Measurements from ENCODE around the gene CORO2B. TPM values are rescaled to one million over a fixed set of nuclear protein-coding genes. Genes with fewer than 3 reads are reported as not detected.

Gene CORO2B
- total and polyA plus RNA-seq, 2 of the 4 experiments (the other 2 are of a cell fraction): 9.3 to 39.3 TPM

DNA sequence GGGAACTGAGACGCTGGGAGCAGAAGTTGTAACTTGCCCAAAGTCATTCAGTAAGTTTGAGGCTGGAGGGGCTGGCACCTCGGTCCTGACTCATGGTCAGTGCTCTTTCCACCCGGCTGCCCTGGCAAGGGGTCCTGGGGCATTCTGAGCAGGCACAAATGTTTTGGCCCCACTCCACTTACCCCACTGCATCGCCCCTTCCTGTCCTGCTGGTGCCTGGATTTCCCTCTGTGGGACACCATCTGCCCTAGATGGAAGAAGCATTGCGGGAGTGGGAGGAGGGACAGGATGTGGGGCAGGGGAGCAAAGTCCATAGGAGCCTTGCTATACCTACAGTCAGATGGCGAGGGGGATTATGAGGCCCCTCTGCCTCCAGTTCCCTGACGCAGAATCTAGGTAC lies 4.5 kb downstream of the CORO2B start:
- ChIA-PET CTCF (no interaction called here), POLR2A (ENCODE audit: unreplicated experiment) (no interaction called here)
- in situ Hi-C loops (cut with MboI; ENCODE audit: low sequenced_read_pairs) (no loop called here), intact Hi-C loops (cut with micrococcal nuclease) (no loop called here), dilution Hi-C loops (cut with HindIII; ENCODE audit: low sequenced_read_pairs, unreplicated experiment) (no loop called here)
- Histone ChIP-seq H4K20me1 (ENCODE audit: insufficient read depth, low read length) (no peaks in the 10 kb centered on the region), H2BK15ac (ENCODE audit: low read depth, low read length) (no peak overlapping the region), H2AK9ac (replicated peaks; ENCODE audit: low read depth, low read length, poor library complexity) (peak overlapping the region; percentile 25), H3K9me1 (ENCODE audit: insufficient read depth, low read length) (peaks cover 19% of the 10 kb centered on the region), H3K23ac (ENCODE audit: low read depth, low read length) (no peak overlapping the region), H3K4me1 (ENCODE audit: control insufficient read depth, insufficient read depth, low read length) (peaks cover 24% of the 10 kb centered on the region), H3K27ac (ENCODE audit: insufficient read depth, low read length) (no peak overlapping the region), H3K79me1 (ENCODE audit: low read depth in 1 of 2, low read length in 2 of 2) (peaks cover 18 to 80% of the 10 kb centered on the region in 2 experiments), H3K36me3 (ENCODE audit: control insufficient read depth, insufficient read depth, low read length) (no peaks in the 10 kb centered on the region), H2BK5ac (ENCODE audit: low read depth, low read length, poor library complexity, severe bottlenecking) (no peak overlapping the region), H2BK120ac (ENCODE audit: low read depth, low read length) (no peak overlapping the region), H3K9ac (ENCODE audit: low read depth, low read length) (no peak overlapping the region), H2AFZ (replicated peaks; ENCODE audit: low read length, poor library complexity) (no peak overlapping the region), H3K27me3 (ENCODE audit: control insufficient read depth, insufficient read depth, low read length) (no peaks in the 10 kb centered on the region), H3K9me3 (ENCODE audit: control insufficient read depth, insufficient read depth, low read length) (no peaks in the 10 kb centered on the region), H4K8ac (ENCODE audit: low read depth in 2 of 2, low read length in 2 of 2) (0 out of 4 replicates have a peak overlapping the region, but pooled peaks of 1 of the 2 experiments have one; percentile 4), H4K5ac (ENCODE audit: low read depth, low read length) (no peak overlapping the region), H3K4ac (ENCODE audit: low read depth, low read length) (peak overlapping the region; percentile 58), H3K56ac (ENCODE audit: extremely low read depth, insufficient read depth, low read length) (no peak overlapping the region), H3K14ac (replicated peaks; ENCODE audit: low read depth, low read length) (no peak overlapping the region), H2AK5ac (ENCODE audit: low read depth, low read length) (peak overlapping the region; percentile 45), H3K4me2 (ENCODE audit: low read depth, low read length) (no peak overlapping the region), H3K4me3 (ENCODE audit: insufficient read depth, low read depth, low read length) (no peak overlapping the region), H2BK20ac (ENCODE audit: low read depth, low read length) (no peak overlapping the region; the same call in 1 of the 2 replicates), H4K91ac (ENCODE audit: insufficient read depth, low read depth, low read length) (0 out of 2 replicates have a peak overlapping the region, but pooled peaks have one; percentile 19), H3K18ac (ENCODE audit: low read depth, low read length) (no peak overlapping the region)
- ATAC-seq (ENCODE audit: low read depth) (no peak), DNase-seq (no peak)
- WGBS, 2 experiments (ENCODE audit: extremely low coverage in 2 of 2, insufficient read length in 1 of 2): no CpG with 5 or more reads among the region's 7 CpGs
- TF ChIP-seq, protein P1, sequence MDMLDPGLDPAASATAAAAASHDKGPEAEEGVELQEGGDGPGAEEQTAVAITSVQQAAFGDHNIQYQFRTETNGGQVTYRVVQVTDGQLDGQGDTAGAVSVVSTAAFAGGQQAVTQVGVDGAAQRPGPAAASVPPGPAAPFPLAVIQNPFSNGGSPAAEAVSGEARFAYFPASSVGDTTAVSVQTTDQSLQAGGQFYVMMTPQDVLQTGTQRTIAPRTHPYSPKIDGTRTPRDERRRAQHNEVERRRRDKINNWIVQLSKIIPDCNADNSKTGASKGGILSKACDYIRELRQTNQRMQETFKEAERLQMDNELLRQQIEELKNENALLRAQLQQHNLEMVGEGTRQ (IDR thresholded peaks at IDR 0.05; ENCODE audit: low read depth, low read length): no peak
- TF ChIP-seq FOS (IDR thresholded peaks at IDR 0.05; ENCODE audit: low read depth, low read length) (no peak), BHLHE40 (IDR thresholded peaks at IDR 0.05; ENCODE audit: low read depth, low read length) (no peak), CHD1 (IDR thresholded peaks at IDR 0.05; ENCODE audit: low read depth, low read length) (no peak), CTCF (conservative IDR thresholded peaks at IDR 0.05; ENCODE audit: low read depth, low read length) (no peak), MAZ (IDR thresholded peaks at IDR 0.05; ENCODE audit: borderline replicate concordance, low read depth, low read length) (no peak), RAD21 (IDR thresholded peaks at IDR 0.05; ENCODE audit: low read length) (no peak), POLR2A (IDR thresholded peaks at IDR 0.05; ENCODE audit: low read depth, low read length) (no peak), RCOR1 (IDR thresholded peaks at IDR 0.05; ENCODE audit: insufficient replicate concordance, low read length) (no peak), RFX5 (IDR thresholded peaks at IDR 0.05; ENCODE audit: low read depth, low read length) (no peak), CEBPB (IDR thresholded peaks at IDR 0.05; ENCODE audit: low read depth, low read length) (no peak), MXI1 (IDR thresholded peaks at IDR 0.05; ENCODE audit: borderline replicate concordance, low read depth, low read length) (no peak), NFE2L2 (IDR thresholded peaks at IDR 0.05; ENCODE audit: low read depth, low read length) (no peak), SMC3 (IDR thresholded peaks at IDR 0.05; ENCODE audit: low read depth, low read length) (no peak), MAFK (IDR thresholded peaks at IDR 0.05; ENCODE audit: low read depth, low read length) (no peak)
- TF ChIP-seq, protein P2, sequence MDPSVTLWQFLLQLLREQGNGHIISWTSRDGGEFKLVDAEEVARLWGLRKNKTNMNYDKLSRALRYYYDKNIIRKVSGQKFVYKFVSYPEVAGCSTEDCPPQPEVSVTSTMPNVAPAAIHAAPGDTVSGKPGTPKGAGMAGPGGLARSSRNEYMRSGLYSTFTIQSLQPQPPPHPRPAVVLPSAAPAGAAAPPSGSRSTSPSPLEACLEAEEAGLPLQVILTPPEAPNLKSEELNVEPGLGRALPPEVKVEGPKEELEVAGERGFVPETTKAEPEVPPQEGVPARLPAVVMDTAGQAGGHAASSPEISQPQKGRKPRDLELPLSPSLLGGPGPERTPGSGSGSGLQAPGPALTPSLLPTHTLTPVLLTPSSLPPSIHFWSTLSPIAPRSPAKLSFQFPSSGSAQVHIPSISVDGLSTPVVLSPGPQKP (IDR thresholded peaks at IDR 0.05; ENCODE audit: borderline replicate concordance, low read depth, low read length): no peak
- BruUV-seq (replicated peaks): no TSS peak
